IMR-90 (cell line): ENCODE results near the gene SLC36A2. TPM values are rescaled to one million over a fixed set of nuclear protein-coding genes. Genes with fewer than 3 reads are reported as not detected.

ENCODE experiments used
- ATAC-seq: fragments of 200-7000 bp; cut with Tn5 transposase; 2 replicates; pipeline ENCODE4 v1.9.1; 2020; ENCODE audit warnings: low read depth, mild to moderate bottlenecking, moderate library complexity
- BruUV-seq: library from RNA; stranded (reverse); fragments of 400-500 nt; replicated peaks from 2 replicates; lab custom pipeline; 2021; lab: Mats Ljungman, UMichigan
- CTCF ChIA-PET: fragments of 300-600 bp; formaldehyde crosslinking; extraction: SDS; loops from one replicate; lab custom pipeline; 2021; ENCODE audit warnings: antibody characterized with exemption; lab: Yijun Ruan, JAX
- POLR2A ChIA-PET: fragments of 300-600 bp; sonication (Branson Sonifier 250); formaldehyde crosslinking; loops from one replicate; lab custom pipeline; 2022; ENCODE audit warnings: antibody characterized with exemption; ENCODE audit not compliant: unreplicated experiment; lab: Charles Lee
- DNase-seq: peaks from one replicate; pipeline ENCODE4 v3.0.0; 2013
- H2AFZ ChIP-seq: replicated peaks from 2 replicates; pipeline ENCODE3; 2013; ENCODE audit warnings: low read length, mild to moderate bottlenecking; ENCODE audit not compliant: poor library complexity
- H2AK5ac ChIP-seq: 2 replicates; pipeline ENCODE4 v1.6.1; 2013; ENCODE audit warnings: low read depth, low read length, inconsistent platforms
- H2AK9ac ChIP-seq: replicated peaks from 2 replicates; pipeline ENCODE3; 2013; ENCODE audit warnings: mild to moderate bottlenecking, low read depth, low read length, moderate library complexity; ENCODE audit not compliant: poor library complexity
- H2BK120ac ChIP-seq: 2 replicates; pipeline ENCODE4 v1.6.1; 2013; ENCODE audit warnings: low read depth, low read length, inconsistent platforms
- H2BK15ac ChIP-seq: 3 replicates; pipeline ENCODE4 v1.6.1; 2013; ENCODE audit warnings: low read depth, low read length, inconsistent platforms
- H2BK20ac ChIP-seq: 2 replicates; pipeline ENCODE4 v1.6.1; 2013; ENCODE audit warnings: low read depth, mild to moderate bottlenecking, inconsistent platforms, low read length, moderate library complexity
- H2BK5ac ChIP-seq: 2 replicates; pipeline ENCODE4 v1.6.1; 2013; ENCODE audit warnings: mild to moderate bottlenecking, low read depth, low read length, inconsistent platforms; ENCODE audit not compliant: poor library complexity, severe bottlenecking
- H3K14ac ChIP-seq: replicated peaks from 2 replicates; pipeline ENCODE4 v1.6.1; 2013; ENCODE audit warnings: low read depth, low read length, inconsistent platforms
- H3K18ac ChIP-seq: 2 replicates; pipeline ENCODE4 v1.6.1; 2013; ENCODE audit warnings: low read depth, low read length, control low read depth
- H3K23ac ChIP-seq: 2 replicates; pipeline ENCODE4 v1.6.1; 2013; ENCODE audit warnings: low read depth, low read length, inconsistent platforms
- H3K27ac ChIP-seq: 2 replicates; pipeline ENCODE4 v1.5.1; 2013; ENCODE audit warnings: mild to moderate bottlenecking, control low read depth, low read length; ENCODE audit not compliant: insufficient read depth
- H3K27me3 ChIP-seq: 2 replicates; pipeline ENCODE4 v1.6.1; 2013; ENCODE audit warnings: low read length; ENCODE audit not compliant: control insufficient read depth, insufficient read depth
- H3K36me3 ChIP-seq: 2 replicates; pipeline ENCODE4 v1.6.1; 2013; ENCODE audit warnings: low read length, mixed read lengths; ENCODE audit not compliant: control insufficient read depth, insufficient read depth
- H3K4ac ChIP-seq: 2 replicates; pipeline ENCODE4 v1.6.1; 2013; ENCODE audit warnings: low read depth, low read length, inconsistent platforms
- H3K4me1 ChIP-seq: 2 replicates; pipeline ENCODE4 v1.6.1; 2013; ENCODE audit warnings: low read length, mixed read lengths; ENCODE audit not compliant: control insufficient read depth, insufficient read depth
- H3K4me2 ChIP-seq: 2 replicates; pipeline ENCODE4 v1.6.1; 2013; ENCODE audit warnings: low read depth, mild to moderate bottlenecking, control low read depth, low read length, moderate library complexity
- H3K4me3 ChIP-seq: 2 replicates; pipeline ENCODE4 v1.5.1; 2013; ENCODE audit warnings: low read depth, mild to moderate bottlenecking, control low read depth, low read length, moderate library complexity; ENCODE audit not compliant: insufficient read depth
- H3K56ac ChIP-seq: 2 replicates; pipeline ENCODE4 v1.6.1; 2013; ENCODE audit warnings: low read length, inconsistent platforms; ENCODE audit not compliant: insufficient read depth; ENCODE audit errors: extremely low read depth
- H3K79me1 ChIP-seq, 2 experiments: 2 replicates each; pipeline ENCODE4 v1.6.1; 2013; ENCODE audit warnings: low read length in 2 of 2, inconsistent platforms in 1 of 2, low read depth in 1 of 2
- H3K9ac ChIP-seq: 2 replicates; pipeline ENCODE4 v1.6.1; 2013; ENCODE audit warnings: low read depth, low read length, control low read depth
- H3K9me1 ChIP-seq: 2 replicates; pipeline ENCODE4 v1.6.1; 2013; ENCODE audit warnings: low read length, inconsistent platforms; ENCODE audit not compliant: insufficient read depth
- H3K9me3 ChIP-seq: 2 replicates; pipeline ENCODE4 v1.6.1; 2013; ENCODE audit warnings: low read length; ENCODE audit not compliant: control insufficient read depth, insufficient read depth
- H4K20me1 ChIP-seq: 2 replicates; pipeline ENCODE4 v1.6.1; 2013; ENCODE audit warnings: low read length, inconsistent platforms; ENCODE audit not compliant: insufficient read depth
- H4K5ac ChIP-seq: 2 replicates; pipeline ENCODE4 v1.6.1; 2013; ENCODE audit warnings: mild to moderate bottlenecking, low read depth, low read length, control low read depth
- H4K8ac ChIP-seq, 2 experiments: 2 replicates each; pipeline ENCODE4 v1.6.1; 2013; ENCODE audit warnings: low read depth in 2 of 2, low read length in 2 of 2, control low read depth in 1 of 2, inconsistent platforms in 1 of 2
- H4K91ac ChIP-seq: 2 replicates; pipeline ENCODE4 v1.6.1; 2013; ENCODE audit warnings: low read depth, low read length, inconsistent platforms; ENCODE audit not compliant: insufficient read depth
- BHLHE40 ChIP-seq: fragments of 150-350 bp; IDR thresholded peaks from 2 replicates; pipeline ENCODE4 v1.6.1; 2016; ENCODE audit warnings: mild to moderate bottlenecking, low read depth, low read length
- CEBPB ChIP-seq: IDR thresholded peaks from 2 replicates; pipeline ENCODE4 v1.6.1; 2012; ENCODE audit warnings: low read depth, low read length, improper control_type of control experiment
- FOS ChIP-seq: fragments of 150-350 bp; IDR thresholded peaks from 2 replicates; pipeline ENCODE4 v1.6.1; 2016; ENCODE audit warnings: low read depth, low read length
- MAZ ChIP-seq: IDR thresholded peaks from 2 replicates; pipeline ENCODE4 v1.6.1; 2012; ENCODE audit warnings: low read depth, mild to moderate bottlenecking, low read length, improper control_type of control experiment, moderate library complexity, borderline replicate concordance
- MXI1 ChIP-seq: IDR thresholded peaks from 2 replicates; pipeline ENCODE4 v1.6.1; 2012; ENCODE audit warnings: low read depth, mild to moderate bottlenecking, low read length, moderate library complexity, borderline replicate concordance
- NFE2L2 ChIP-seq: fragments of 150-350 bp; IDR thresholded peaks from 2 replicates; pipeline ENCODE4 v1.6.1; 2016; ENCODE audit warnings: low read depth, mild to moderate bottlenecking, low read length
- POLR2A ChIP-seq: IDR thresholded peaks from 2 replicates; pipeline ENCODE4 v1.6.1; 2012; ENCODE audit warnings: mild to moderate bottlenecking, low read depth, low read length
- RAD21 ChIP-seq: IDR thresholded peaks from 2 replicates; pipeline ENCODE4 v1.6.1; 2012; ENCODE audit warnings: low read length, improper control_type of control experiment
- RCOR1 ChIP-seq: IDR thresholded peaks from 2 replicates; pipeline ENCODE4 v1.6.1; 2012; ENCODE audit warnings: mild to moderate bottlenecking, low read length, improper control_type of control experiment; ENCODE audit not compliant: insufficient replicate concordance
- RFX5 ChIP-seq: IDR thresholded peaks from 2 replicates; pipeline ENCODE4 v1.8.0; 2012; ENCODE audit warnings: low read depth, mild to moderate bottlenecking, low read length, moderate library complexity
- SMC3 ChIP-seq: fragments of 150-350 bp; IDR thresholded peaks from 2 replicates; pipeline ENCODE4 v1.6.1; 2016; ENCODE audit warnings: low read depth, mild to moderate bottlenecking, antibody characterized with exemption, low read length, moderate library complexity
- WGBS, 2 experiments: methylation state at CpG; one replicate each; pipeline versions ENCODE4 v1.1.5 to v1.1.7; 2013; ENCODE audit warnings: missing lambda C conversion rate in 2 of 2; ENCODE audit not compliant: insufficient read length in 1 of 2; ENCODE audit errors: extremely low coverage in 2 of 2; 5-methylcytosine and 5-hydroxymethylcytosine counted together
- dilution Hi-C: fragments of 300-500 bp; cut with HindIII; formaldehyde crosslinking; loops from one replicate; pipeline ENCODE4 v1.14.3; 2018; ENCODE audit warnings: low sequenced_read_pairs; ENCODE audit not compliant: unreplicated experiment
- in situ Hi-C: fragments of 300-500 bp; cut with MboI; formaldehyde crosslinking; loops from 3 replicates; pipeline ENCODE4 v1.14.3; 2019; ENCODE audit warnings: low sequenced_read_pairs, inconsistent platforms, mixed read lengths
- intact Hi-C: fragments of 100-400 bp; cut with micrococcal nuclease; formaldehyde crosslinking; loops from 2 replicates; pipeline ENCODE4 v1.10.0; 2022
- polyA plus RNA-seq, 3 experiments: library from polyadenylated mRNA; depleted of rRNA; stranded (reverse); fragments of >200 nt; gene quantifications; 2 replicates each; pipeline ENCODE4 v1.2.3, GENCODE V29; 2012; ENCODE audit warnings: low replicate concordance in 1 of 3
- total RNA-seq: library from RNA; depleted of rRNA; stranded (reverse); fragments of >200 nt; gene quantifications from 2 replicates; pipeline ENCODE4 v1.2.3, GENCODE V29; 2012
- TF ChIP-seq, protein P1 (sequence below): conservative IDR thresholded peaks from 2 replicates; pipeline ENCODE4 v1.5.1; 2012; ENCODE audit warnings: mild to moderate bottlenecking, low read depth, low read length, improper control_type of control experiment
- TF ChIP-seq, protein P2 (sequence below): fragments of 150-350 bp; IDR thresholded peaks from 2 replicates; pipeline ENCODE4 v1.6.1; 2016; ENCODE audit warnings: low read depth, mild to moderate bottlenecking, low read length, moderate library complexity, borderline replicate concordance
- TF ChIP-seq, protein P3 (sequence below): fragments of 150-350 bp; IDR thresholded peaks from 2 replicates; pipeline ENCODE4 v1.6.1; 2017; ENCODE audit warnings: mild to moderate bottlenecking, antibody characterized with exemption, low read length, low read depth

SLC36A2 gene
- total and polyA plus RNA-seq, 2 of the 4 experiments (the other 2 are of a cell fraction) = not detected

GRCh38 chr5:151278845-151279244, 68.5 kb downstream of the SLC36A2 start:
- H3K23ac ChIP-seq = no peak overlapping the region
- no peak overlapping the region for H3K4me3 ChIP-seq
- H4K91ac ChIP-seq = no peak overlapping the region
- H3K27me3 ChIP-seq = peaks cover 6% of the 10 kb centered on the region
- H4K20me1 ChIP-seq = no peaks in the 10 kb centered on the region
- H2BK120ac ChIP-seq = no peak overlapping the region
- H3K9me3 ChIP-seq = no peaks in the 10 kb centered on the region
- no peak overlapping the region for H2AFZ ChIP-seq
- no peaks in the 10 kb centered on the region for H3K79me1 ChIP-seq
- H3K18ac ChIP-seq = no peak overlapping the region
- H3K4me1 ChIP-seq = no peaks in the 10 kb centered on the region
- H4K5ac ChIP-seq = no peak overlapping the region
- 20% methylated on average over 1 of the region's 5 CpGs; no CpG with 5 or more reads in 1 of the 2 experiments for WGBS, 2 experiments
- no peak overlapping the region for H3K56ac ChIP-seq
- no peak overlapping the region for H3K27ac ChIP-seq
- intact Hi-C loops (no loop called here), in situ Hi-C loops (no loop called here), dilution Hi-C loops (no loop called here)
- POLR2A ChIA-PET = no interaction called here
- no peak overlapping the region for H3K9ac ChIP-seq
- no peak overlapping the region for H4K8ac ChIP-seq
- no peak overlapping the region for H2AK5ac ChIP-seq
- H3K4ac ChIP-seq = no peak overlapping the region
- CTCF ChIA-PET = interaction anchor here (1.1 kb wide), 1 partner anchor 20 kb away, joined by 4 read pairs; no protein-coding TSS in a partner anchor
- TF ChIP-seq, protein P1, sequence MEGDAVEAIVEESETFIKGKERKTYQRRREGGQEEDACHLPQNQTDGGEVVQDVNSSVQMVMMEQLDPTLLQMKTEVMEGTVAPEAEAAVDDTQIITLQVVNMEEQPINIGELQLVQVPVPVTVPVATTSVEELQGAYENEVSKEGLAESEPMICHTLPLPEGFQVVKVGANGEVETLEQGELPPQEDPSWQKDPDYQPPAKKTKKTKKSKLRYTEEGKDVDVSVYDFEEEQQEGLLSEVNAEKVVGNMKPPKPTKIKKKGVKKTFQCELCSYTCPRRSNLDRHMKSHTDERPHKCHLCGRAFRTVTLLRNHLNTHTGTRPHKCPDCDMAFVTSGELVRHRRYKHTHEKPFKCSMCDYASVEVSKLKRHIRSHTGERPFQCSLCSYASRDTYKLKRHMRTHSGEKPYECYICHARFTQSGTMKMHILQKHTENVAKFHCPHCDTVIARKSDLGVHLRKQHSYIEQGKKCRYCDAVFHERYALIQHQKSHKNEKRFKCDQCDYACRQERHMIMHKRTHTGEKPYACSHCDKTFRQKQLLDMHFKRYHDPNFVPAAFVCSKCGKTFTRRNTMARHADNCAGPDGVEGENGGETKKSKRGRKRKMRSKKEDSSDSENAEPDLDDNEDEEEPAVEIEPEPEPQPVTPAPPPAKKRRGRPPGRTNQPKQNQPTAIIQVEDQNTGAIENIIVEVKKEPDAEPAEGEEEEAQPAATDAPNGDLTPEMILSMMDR = no peak
- TF ChIP-seq RAD21 = no peak
- no peak for TF ChIP-seq RCOR1
- no peak for TF ChIP-seq MXI1
- TF ChIP-seq, protein P2, sequence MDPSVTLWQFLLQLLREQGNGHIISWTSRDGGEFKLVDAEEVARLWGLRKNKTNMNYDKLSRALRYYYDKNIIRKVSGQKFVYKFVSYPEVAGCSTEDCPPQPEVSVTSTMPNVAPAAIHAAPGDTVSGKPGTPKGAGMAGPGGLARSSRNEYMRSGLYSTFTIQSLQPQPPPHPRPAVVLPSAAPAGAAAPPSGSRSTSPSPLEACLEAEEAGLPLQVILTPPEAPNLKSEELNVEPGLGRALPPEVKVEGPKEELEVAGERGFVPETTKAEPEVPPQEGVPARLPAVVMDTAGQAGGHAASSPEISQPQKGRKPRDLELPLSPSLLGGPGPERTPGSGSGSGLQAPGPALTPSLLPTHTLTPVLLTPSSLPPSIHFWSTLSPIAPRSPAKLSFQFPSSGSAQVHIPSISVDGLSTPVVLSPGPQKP = no peak
- no peak for TF ChIP-seq FOS
- TF ChIP-seq BHLHE40 = no peak
- TF ChIP-seq, protein P3, sequence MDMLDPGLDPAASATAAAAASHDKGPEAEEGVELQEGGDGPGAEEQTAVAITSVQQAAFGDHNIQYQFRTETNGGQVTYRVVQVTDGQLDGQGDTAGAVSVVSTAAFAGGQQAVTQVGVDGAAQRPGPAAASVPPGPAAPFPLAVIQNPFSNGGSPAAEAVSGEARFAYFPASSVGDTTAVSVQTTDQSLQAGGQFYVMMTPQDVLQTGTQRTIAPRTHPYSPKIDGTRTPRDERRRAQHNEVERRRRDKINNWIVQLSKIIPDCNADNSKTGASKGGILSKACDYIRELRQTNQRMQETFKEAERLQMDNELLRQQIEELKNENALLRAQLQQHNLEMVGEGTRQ = no peak
- no peak for TF ChIP-seq RFX5
- TF ChIP-seq CEBPB = no peak
- TF ChIP-seq MAZ = no peak
- TF ChIP-seq SMC3 = no peak
- TF ChIP-seq NFE2L2 = no peak
- no peak for TF ChIP-seq POLR2A
- no peak overlapping the region for H3K14ac ChIP-seq
- H3K4me2 ChIP-seq = no peak overlapping the region
- DNase-seq = no peak
- no peak overlapping the region for H2BK15ac ChIP-seq
- BruUV-seq = no TSS peak
- no peaks in the 10 kb centered on the region for H3K9me1 ChIP-seq
- H3K36me3 ChIP-seq = no peaks in the 10 kb centered on the region
- no peak overlapping the region for H2BK20ac ChIP-seq
- no peak overlapping the region for H2AK9ac ChIP-seq
- ATAC-seq = no peak
- H2BK5ac ChIP-seq = no peak overlapping the region
